OCI-LY3 (cell line): Measurements from ENCODE around the gene ABHD17C.

Experiments used
- H2AFZ ChIP-seq: fragments of 200-600, 300-600 bp; shearing (Covaris generic); 2 replicates; pipeline ENCODE4 v1.6.0; 2014; ENCODE audit warnings: antibody characterized with exemption, low read depth, low read length
- H3K27ac ChIP-seq: fragments of 200-600, 300-600 bp; sonication (generic); 2 replicates; pipeline ENCODE4 v1.5.1; 2014; ENCODE audit warnings: mild to moderate bottlenecking, low read length, moderate library complexity, mixed read lengths
- H3K27me3 ChIP-seq: fragments of 200-600, 300-600 bp; sonication (generic); 2 replicates; pipeline ENCODE4 v1.6.1; 2014; ENCODE audit warnings: low read depth, low read length, mixed read lengths
- H3K36me3 ChIP-seq: fragments of 200-600, 300-600 bp; sonication (generic); replicated peaks from 2 replicates; pipeline ENCODE3; 2014; ENCODE audit warnings: low read depth, low read length, mixed read lengths
- H3K4me1 ChIP-seq: fragments of 300-600, 200-600 bp; sonication (generic); 2 replicates; pipeline ENCODE4 v1.6.1; 2014; ENCODE audit warnings: low read length, mixed read lengths
- H3K4me2 ChIP-seq: fragments of 200-600, 300-600 bp; sonication (generic); 2 replicates; pipeline ENCODE4 v1.6.1; 2014; ENCODE audit warnings: low read length, mixed read lengths
- H3K4me3 ChIP-seq: fragments of 300-600, 200-600 bp; sonication (generic); 2 replicates; pipeline ENCODE4 v1.5.1; 2014; ENCODE audit warnings: antibody characterized with exemption, mild to moderate bottlenecking, low read length, moderate library complexity
- H3K79me2 ChIP-seq: fragments of 300-600, 200-600 bp; shearing (Covaris generic); 2 replicates; pipeline ENCODE4 v1.6.1; 2014; ENCODE audit warnings: mild to moderate bottlenecking, low read length, mixed read lengths
- H3K9ac ChIP-seq: fragments of 300-600, 200-600 bp; shearing (Covaris generic); 2 replicates; pipeline ENCODE4 v1.6.0; 2014; ENCODE audit warnings: mild to moderate bottlenecking, low read length, moderate library complexity
- H3K9me3 ChIP-seq: fragments of 200-600, 300-600 bp; shearing (Covaris generic); 2 replicates; pipeline ENCODE4 v1.6.1; 2014; ENCODE audit warnings: low read length, mixed read lengths; ENCODE audit not compliant: insufficient read depth
- H4K20me1 ChIP-seq: fragments of 200-600, 300-600 bp; sonication (generic); 2 replicates; pipeline ENCODE4 v1.6.1; 2016; ENCODE audit warnings: low read length, mixed read lengths; ENCODE audit not compliant: insufficient read depth
- EZH2phosphoT487 ChIP-seq: fragments of 200-600 bp; shearing (Covaris generic); IDR thresholded peaks from 2 replicates; pipeline ENCODE4 v1.6.1; 2018; ENCODE audit warnings: antibody characterized with exemption, mixed run types, low read depth
- TF ChIP-seq, protein P1 (sequence below): fragments of 200-600, 300-600 bp; sonication (generic); IDR thresholded peaks from 2 replicates; pipeline ENCODE4 v1.5.1; 2014; ENCODE audit warnings: antibody characterized with exemption, low read length, low read depth

ABHD17C gene

DNA sequence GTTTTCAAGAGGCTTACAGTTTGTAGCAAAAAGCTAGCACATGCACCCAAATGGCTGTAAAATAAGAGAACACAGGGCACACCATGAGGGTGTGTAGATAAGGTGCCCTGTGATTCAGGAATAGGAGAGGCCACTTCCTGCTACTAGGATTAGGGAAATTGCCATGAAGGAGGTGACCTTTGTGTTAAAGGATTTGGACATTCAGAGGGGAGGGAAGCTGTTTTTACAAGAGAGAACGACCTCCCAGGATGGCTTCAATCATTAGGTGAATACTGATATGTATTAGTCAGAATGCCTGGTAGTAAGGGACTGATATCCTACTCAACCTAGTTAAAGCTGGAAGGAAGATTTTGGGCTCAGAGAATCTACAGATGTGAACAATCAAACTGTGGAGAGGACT lies 35.7 kb upstream of the ABHD17C start:
- peaks cover 4% of the 10 kb centered on the region; the same call in 1 of the 2 replicates for H3K27me3 ChIP-seq
- no peak for TF ChIP-seq EZH2phosphoT487
- TF ChIP-seq, protein P1, sequence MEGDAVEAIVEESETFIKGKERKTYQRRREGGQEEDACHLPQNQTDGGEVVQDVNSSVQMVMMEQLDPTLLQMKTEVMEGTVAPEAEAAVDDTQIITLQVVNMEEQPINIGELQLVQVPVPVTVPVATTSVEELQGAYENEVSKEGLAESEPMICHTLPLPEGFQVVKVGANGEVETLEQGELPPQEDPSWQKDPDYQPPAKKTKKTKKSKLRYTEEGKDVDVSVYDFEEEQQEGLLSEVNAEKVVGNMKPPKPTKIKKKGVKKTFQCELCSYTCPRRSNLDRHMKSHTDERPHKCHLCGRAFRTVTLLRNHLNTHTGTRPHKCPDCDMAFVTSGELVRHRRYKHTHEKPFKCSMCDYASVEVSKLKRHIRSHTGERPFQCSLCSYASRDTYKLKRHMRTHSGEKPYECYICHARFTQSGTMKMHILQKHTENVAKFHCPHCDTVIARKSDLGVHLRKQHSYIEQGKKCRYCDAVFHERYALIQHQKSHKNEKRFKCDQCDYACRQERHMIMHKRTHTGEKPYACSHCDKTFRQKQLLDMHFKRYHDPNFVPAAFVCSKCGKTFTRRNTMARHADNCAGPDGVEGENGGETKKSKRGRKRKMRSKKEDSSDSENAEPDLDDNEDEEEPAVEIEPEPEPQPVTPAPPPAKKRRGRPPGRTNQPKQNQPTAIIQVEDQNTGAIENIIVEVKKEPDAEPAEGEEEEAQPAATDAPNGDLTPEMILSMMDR: no peak
- no peaks in the 10 kb centered on the region for H4K20me1 ChIP-seq
- H3K79me2 ChIP-seq: no peaks in the 10 kb centered on the region
- no peak overlapping the region for H3K9ac ChIP-seq
- no peaks in the 10 kb centered on the region for H3K9me3 ChIP-seq
- no peak overlapping the region for H3K27ac ChIP-seq
- H3K4me1 ChIP-seq: peaks cover 8% of the 10 kb centered on the region
- no peaks in the 10 kb centered on the region for H3K36me3 ChIP-seq
- no peak overlapping the region for H2AFZ ChIP-seq
- H3K4me3 ChIP-seq: no peak overlapping the region
- no peak overlapping the region for H3K4me2 ChIP-seq

DNA sequence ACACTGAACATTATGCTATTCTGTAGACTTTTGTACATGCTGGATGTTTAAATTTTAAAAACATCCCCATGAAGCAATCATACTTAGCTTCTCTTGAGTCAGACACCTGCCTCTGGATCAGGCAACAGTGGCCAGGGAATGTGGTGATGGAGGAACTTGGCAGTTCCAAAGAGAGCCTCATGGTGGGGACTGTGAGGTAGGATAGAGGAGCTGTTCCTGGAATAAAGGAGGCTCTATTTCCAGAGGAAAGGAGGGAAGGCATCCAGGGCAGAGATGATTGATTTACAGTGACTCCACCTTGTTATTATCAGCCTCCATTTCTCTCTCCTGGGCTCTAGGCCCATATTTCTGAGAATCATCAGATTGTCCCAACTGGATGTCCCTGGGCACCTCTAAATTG lies 35.0 kb upstream of the ABHD17C start:
- no peaks in the 10 kb centered on the region for H3K9me3 ChIP-seq
- no peak overlapping the region for H3K4me3 ChIP-seq
- no peaks in the 10 kb centered on the region for H3K36me3 ChIP-seq
- H3K27ac ChIP-seq: no peak overlapping the region
- no peak for TF ChIP-seq EZH2phosphoT487
- H4K20me1 ChIP-seq: no peaks in the 10 kb centered on the region
- H3K4me1 ChIP-seq: peaks cover 8% of the 10 kb centered on the region
- peaks cover 4% of the 10 kb centered on the region; the same call in 1 of the 2 replicates for H3K27me3 ChIP-seq
- H3K79me2 ChIP-seq: no peaks in the 10 kb centered on the region
- no peak overlapping the region for H2AFZ ChIP-seq
- H3K4me2 ChIP-seq: no peak overlapping the region
- no peak overlapping the region for H3K9ac ChIP-seq

DNA sequence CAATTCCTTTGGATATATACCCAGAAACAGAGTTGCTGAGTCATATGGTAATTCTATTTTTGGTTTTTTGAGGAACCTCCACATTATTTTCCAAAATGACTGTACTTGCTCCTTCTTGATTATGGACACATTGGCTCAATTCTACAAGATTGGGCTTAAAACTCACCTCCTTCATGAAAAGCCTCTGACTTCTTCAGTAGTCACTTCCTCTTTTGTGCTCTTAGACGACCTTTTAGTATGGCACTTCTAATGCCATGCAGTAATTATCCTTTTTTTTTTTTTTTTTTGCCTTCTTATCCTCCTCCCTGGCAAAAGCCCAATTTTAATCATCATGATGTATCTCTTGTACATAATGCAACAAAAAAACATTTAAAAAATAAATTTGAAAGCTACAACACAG lies 33.0 kb upstream of the ABHD17C start:
- no peaks in the 10 kb centered on the region for H3K36me3 ChIP-seq
- no peak for TF ChIP-seq EZH2phosphoT487
- TF ChIP-seq, protein P1: no peak
- H3K9me3 ChIP-seq: no peaks in the 10 kb centered on the region
- peaks cover 8% of the 10 kb centered on the region for H3K4me1 ChIP-seq
- H3K27me3 ChIP-seq: peaks cover 4% of the 10 kb centered on the region; the same call in 1 of the 2 replicates
- no peaks in the 10 kb centered on the region for H3K79me2 ChIP-seq
- no peak overlapping the region for H3K4me2 ChIP-seq
- H3K4me3 ChIP-seq: no peak overlapping the region
- no peak overlapping the region for H3K9ac ChIP-seq
- H4K20me1 ChIP-seq: no peaks in the 10 kb centered on the region
- H3K27ac ChIP-seq: no peak overlapping the region
- no peak overlapping the region for H2AFZ ChIP-seq

DNA sequence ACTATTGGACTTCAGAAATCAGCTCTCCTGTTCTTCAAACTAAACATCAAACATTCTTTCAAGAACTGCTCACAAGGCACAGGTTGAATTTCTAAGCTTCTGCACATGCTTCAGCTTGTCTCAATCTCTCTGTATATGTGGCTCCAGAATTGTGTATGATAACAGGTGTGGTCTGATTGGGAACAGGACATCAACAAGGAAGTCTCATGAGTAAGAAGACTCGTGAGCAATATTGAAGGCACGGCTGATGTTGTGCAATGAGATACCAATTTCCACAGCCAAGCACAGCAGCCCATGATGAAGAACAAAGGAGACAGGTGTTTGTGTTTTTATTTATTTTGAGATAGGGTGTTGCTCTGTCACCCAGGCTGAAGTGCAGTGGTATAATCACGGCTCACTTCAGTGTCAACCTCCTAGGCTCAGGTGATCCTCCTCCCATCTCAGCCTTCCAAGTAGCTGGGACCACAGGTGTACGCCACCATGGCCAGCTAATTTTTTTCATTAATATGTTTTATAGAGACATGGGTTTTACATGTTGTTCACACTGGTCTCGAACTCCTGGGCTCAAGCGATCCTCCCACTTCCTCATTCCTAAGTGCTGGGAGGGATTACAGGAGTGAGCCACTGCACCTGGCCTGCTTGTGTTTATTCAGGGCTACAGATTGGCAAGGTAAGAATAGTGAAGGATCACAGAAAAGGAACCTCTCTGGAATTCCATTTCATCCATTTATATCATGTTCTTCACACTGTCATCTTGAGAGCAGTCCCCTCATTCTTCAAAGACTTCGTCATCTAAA lies 32.2 kb upstream of the ABHD17C start:
- H3K27ac ChIP-seq: no peak overlapping the region
- no peak overlapping the region for H3K9ac ChIP-seq
- no peak overlapping the region for H2AFZ ChIP-seq
- H4K20me1 ChIP-seq: no peaks in the 10 kb centered on the region
- no peaks in the 10 kb centered on the region for H3K36me3 ChIP-seq
- no peaks in the 10 kb centered on the region for H3K79me2 ChIP-seq
- TF ChIP-seq EZH2phosphoT487: no peak
- TF ChIP-seq, protein P1: no peak
- no peak overlapping the region for H3K4me2 ChIP-seq
- no peak overlapping the region for H3K4me3 ChIP-seq
- peaks cover 8% of the 10 kb centered on the region for H3K4me1 ChIP-seq
- H3K27me3 ChIP-seq: peaks cover 4% of the 10 kb centered on the region; the same call in 1 of the 2 replicates
- H3K9me3 ChIP-seq: no peaks in the 10 kb centered on the region
